HepG2 (cell line): Measurements from ENCODE around the gene NAA25. TPM values are rescaled to one million over a fixed set of nuclear protein-coding genes. Genes with fewer than 3 reads are reported as not detected.

Source experiments
- ARID3A ChIP-seq: IDR thresholded peaks from 2 replicates; pipeline ENCODE4 v1.6.1; 2012; ENCODE audit warnings: low read depth, low read length, improper control_type of control experiment
- ERF ChIP-seq: IDR thresholded peaks from 2 replicates; pipeline ENCODE4 v1.6.1; 2018; ENCODE audit warnings: missing biosample characterization, missing genetic modification reagents
- GATAD2A ChIP-seq: IDR thresholded peaks from 2 replicates; pipeline ENCODE4 v1.6.1; 2016
- KLF16 ChIP-seq, 2 experiments: sonication (generic) in 1 of 2; formaldehyde crosslinking in 1 of 2; IDR thresholded peaks; 2 replicates each; pipeline versions ENCODE4 v1.6.1 to v1.8.0; 2016 to 2023; ENCODE audit warnings: missing genetic modification reagents in 2 of 2, missing compliant biosample characterization in 1 of 2
- MED8 ChIP-seq: sonication (generic); formaldehyde crosslinking; IDR thresholded peaks from 2 replicates; pipeline ENCODE4 v1.8.1; 2023; ENCODE audit warnings: mild to moderate bottlenecking, missing genetic modification reagents; ENCODE audit not compliant: insufficient replicate concordance
- RARA ChIP-seq: IDR thresholded peaks from 2 replicates; pipeline ENCODE4 v1.6.1; 2016; ENCODE audit warnings: missing genetic modification reagents, missing compliant biosample characterization
- RXRA ChIP-seq: sonication (generic); formaldehyde crosslinking; IDR thresholded peaks from 2 replicates; pipeline ENCODE4 v1.5.1; 2020; ENCODE audit warnings: missing genetic modification reagents
- SETDB1 ChIP-seq: sonication (generic); formaldehyde crosslinking; IDR thresholded peaks from 2 replicates; pipeline ENCODE4 v1.5.1; 2020; ENCODE audit warnings: missing genetic modification reagents, mild to moderate bottlenecking, borderline replicate concordance
- SNAPC2 ChIP-seq: sonication (generic); formaldehyde crosslinking; IDR thresholded peaks from 2 replicates; pipeline ENCODE4 v1.8.1; 2022; ENCODE audit warnings: mild to moderate bottlenecking, missing genetic modification reagents
- SOX13 ChIP-seq, 3 experiments: fragments of 450-650 bp in 1 of 3; sonication (generic) in 1 of 3; formaldehyde crosslinking in 1 of 3; IDR thresholded peaks in 2 of 3; conservative IDR thresholded peaks in 1 of 3; 2 replicates each; pipeline versions ENCODE4 v1.5.0 to v1.6.1; 2016 to 2020; ENCODE audit warnings: antibody characterized with exemption in 1 of 3, mild to moderate bottlenecking in 1 of 3, missing compliant biosample characterization in 1 of 3, missing genetic modification reagents in 1 of 3, moderate library complexity in 1 of 3
- SRY ChIP-seq: sonication (generic); formaldehyde crosslinking; IDR thresholded peaks from 2 replicates; pipeline ENCODE4 v1.8.0; 2022; ENCODE audit warnings: mild to moderate bottlenecking, missing genetic modification reagents
- SSRP1 ChIP-seq: IDR thresholded peaks from 2 replicates; pipeline ENCODE4 v1.6.1; 2016; ENCODE audit warnings: control low read depth
- ZBTB39 ChIP-seq: sonication (generic); formaldehyde crosslinking; IDR thresholded peaks from 2 replicates; pipeline ENCODE4 v1.5.0; 2020; ENCODE audit warnings: missing genetic modification reagents
- ZNF577 ChIP-seq: sonication (generic); formaldehyde crosslinking; IDR thresholded peaks from 2 replicates; pipeline ENCODE4 v1.4.0; 2020; ENCODE audit warnings: mild to moderate bottlenecking, low read depth, missing genetic modification reagents, borderline replicate concordance
- ZSCAN21 ChIP-seq: sonication (generic); formaldehyde crosslinking; IDR thresholded peaks from 2 replicates; pipeline ENCODE4 v1.8.0; 2022; ENCODE audit warnings: mild to moderate bottlenecking, missing genetic modification reagents, moderate library complexity, borderline replicate concordance
- polyA plus RNA-seq, 8 experiments: library from polyadenylated mRNA; depleted of rRNA in 3 of 8; stranded (reverse) in 7 of 8; unstranded in 1 of 8; fragments of >200 nt; fragmentation: Illumina TruSeq in 4 of 8; extraction: Trizol in 4 of 8; gene quantifications; 2 replicates each; pipeline versions ENCODE4 v1.2.1 to v1.2.3, GENCODE V29; 2011 to 2016; ENCODE audit warnings: low read depth in 4 of 8, missing spikeins in 1 of 8, mixed read lengths in 1 of 8; ENCODE audit not compliant: insufficient read depth in 1 of 8
- total RNA-seq, 5 experiments: library from RNA; depleted of rRNA; stranded (reverse); fragments of >200 nt; fragmentation: Illumina TruSeq; extraction: Trizol; gene quantifications; 2 replicates each; pipeline ENCODE4 v1.2.3, GENCODE V29; 2016; ENCODE audit warnings: low read depth in 1 of 5
- TF ChIP-seq, protein P1 (sequence below): IDR thresholded peaks from 2 replicates; pipeline ENCODE4 v1.6.1; 2018; ENCODE audit warnings: missing genetic modification reagents, mild to moderate bottlenecking, missing compliant biosample characterization
- TF ChIP-seq, protein P2 (sequence below): sonication (generic); formaldehyde crosslinking; IDR thresholded peaks from 2 replicates; pipeline ENCODE4 v1.8.0; 2022; ENCODE audit warnings: mild to moderate bottlenecking, missing genetic modification reagents, moderate library complexity
- TF ChIP-seq, protein P3 (sequence below): sonication (generic); formaldehyde crosslinking; IDR thresholded peaks from 2 replicates; pipeline ENCODE4 v1.8.1; 2023; ENCODE audit warnings: mild to moderate bottlenecking, missing genetic modification reagents
- TF ChIP-seq, protein P4 (sequence below): sonication (generic); formaldehyde crosslinking; IDR thresholded peaks from 2 replicates; pipeline ENCODE4 v1.5.0; 2020; ENCODE audit warnings: missing genetic modification reagents, mild to moderate bottlenecking, borderline replicate concordance

The NAA25 gene
- total and polyA plus RNA-seq, 2 of the 13 experiments (the other 11 are each of a cell fraction or from before 2014, with no cell fraction given): 11.4 to 32.0 TPM

DNA sequence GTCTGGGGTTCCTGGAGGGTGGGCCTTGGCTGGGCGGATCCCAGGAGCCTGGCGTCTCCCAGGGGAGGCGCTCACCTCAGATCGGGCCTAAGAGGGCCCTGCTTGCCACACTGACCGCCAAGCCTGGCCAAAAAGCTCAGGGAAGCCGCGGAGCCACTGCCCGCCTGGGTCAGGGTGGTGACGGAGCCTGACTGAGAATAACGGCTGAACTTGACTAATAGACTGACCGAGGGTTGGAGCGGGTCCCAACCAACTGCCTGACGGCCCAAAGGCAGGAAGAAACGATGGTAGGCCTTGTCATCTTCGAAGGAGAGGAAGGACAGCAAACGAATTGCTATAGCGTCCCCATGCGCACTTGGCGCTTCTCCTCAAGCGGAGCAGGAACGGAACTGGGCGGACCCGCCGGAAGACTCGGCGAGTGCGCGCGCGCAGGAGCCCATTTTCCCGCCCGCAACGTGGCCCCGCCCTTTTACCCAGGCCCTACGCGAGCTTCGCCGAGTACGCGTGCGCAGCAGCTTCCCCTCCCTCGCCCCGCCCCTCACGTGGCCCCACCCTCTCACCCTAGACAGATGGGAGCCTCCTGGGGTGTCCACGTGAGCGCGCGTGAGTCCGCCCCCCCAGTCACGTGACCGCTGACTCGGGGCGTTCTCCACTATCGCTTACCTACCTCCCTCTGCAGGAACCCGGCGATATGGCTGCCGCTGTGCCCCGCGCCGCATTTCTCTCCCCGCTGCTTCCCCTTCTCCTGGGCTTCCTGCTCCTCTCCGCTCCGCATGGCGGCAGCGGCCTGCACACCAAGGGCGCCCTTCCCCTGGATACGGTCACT lies 95.6 kb downstream of the NAA25 start, which contains the start of the genes ERP29 and TMEM116 (continued):
- TF ChIP-seq KLF16 (CRISPR knock-in tag; IDR thresholded peaks at IDR 0.05): peak; percentile 81; a peak in 1 of 4 replicates
- no peak for TF ChIP-seq ZBTB39 (CRISPR knock-in tag)
- TF ChIP-seq, protein P1, sequence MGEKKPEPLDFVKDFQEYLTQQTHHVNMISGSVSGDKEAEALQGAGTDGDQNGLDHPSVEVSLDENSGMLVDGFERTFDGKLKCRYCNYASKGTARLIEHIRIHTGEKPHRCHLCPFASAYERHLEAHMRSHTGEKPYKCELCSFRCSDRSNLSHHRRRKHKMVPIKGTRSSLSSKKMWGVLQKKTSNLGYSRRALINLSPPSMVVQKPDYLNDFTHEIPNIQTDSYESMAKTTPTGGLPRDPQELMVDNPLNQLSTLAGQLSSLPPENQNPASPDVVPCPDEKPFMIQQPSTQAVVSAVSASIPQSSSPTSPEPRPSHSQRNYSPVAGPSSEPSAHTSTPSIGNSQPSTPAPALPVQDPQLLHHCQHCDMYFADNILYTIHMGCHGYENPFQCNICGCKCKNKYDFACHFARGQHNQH (CRISPR knock-in tag): no peak; the same call in 1 of the 2 replicates
- no peak for TF ChIP-seq SSRP1
- no peak; the same call in 1 of the 2 replicates for TF ChIP-seq SETDB1
- TF ChIP-seq ARID3A: no peak
- TF ChIP-seq, protein P2, sequence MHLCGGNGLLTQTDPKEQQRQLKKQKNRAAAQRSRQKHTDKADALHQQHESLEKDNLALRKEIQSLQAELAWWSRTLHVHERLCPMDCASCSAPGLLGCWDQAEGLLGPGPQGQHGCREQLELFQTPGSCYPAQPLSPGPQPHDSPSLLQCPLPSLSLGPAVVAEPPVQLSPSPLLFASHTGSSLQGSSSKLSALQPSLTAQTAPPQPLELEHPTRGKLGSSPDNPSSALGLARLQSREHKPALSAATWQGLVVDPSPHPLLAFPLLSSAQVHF (CRISPR knock-in tag): peak; percentile 18; the same call in 1 of the 2 replicates
- peak; percentile 73 for TF ChIP-seq ZSCAN21 (CRISPR knock-in tag)
- TF ChIP-seq MED8: peak; percentile 45
- no peak for TF ChIP-seq ZNF577
- no peak for TF ChIP-seq SOX13 (IDR thresholded peaks at IDR 0.05)
- peak in 1 of 2 experiments; percentile 3; a peak in 2 of 4 replicates for TF ChIP-seq SOX13 (CRISPR knock-in tag; conservative IDR thresholded peaks at IDR 0.05 in 1 of 2, IDR thresholded peaks at IDR 0.05 in 1 of 2)
- TF ChIP-seq RARA (CRISPR knock-in tag): peak; percentile 57
- TF ChIP-seq SRY (CRISPR knock-in tag): peak; percentile 68; the same call in 1 of the 2 replicates
- TF ChIP-seq, protein P3, sequence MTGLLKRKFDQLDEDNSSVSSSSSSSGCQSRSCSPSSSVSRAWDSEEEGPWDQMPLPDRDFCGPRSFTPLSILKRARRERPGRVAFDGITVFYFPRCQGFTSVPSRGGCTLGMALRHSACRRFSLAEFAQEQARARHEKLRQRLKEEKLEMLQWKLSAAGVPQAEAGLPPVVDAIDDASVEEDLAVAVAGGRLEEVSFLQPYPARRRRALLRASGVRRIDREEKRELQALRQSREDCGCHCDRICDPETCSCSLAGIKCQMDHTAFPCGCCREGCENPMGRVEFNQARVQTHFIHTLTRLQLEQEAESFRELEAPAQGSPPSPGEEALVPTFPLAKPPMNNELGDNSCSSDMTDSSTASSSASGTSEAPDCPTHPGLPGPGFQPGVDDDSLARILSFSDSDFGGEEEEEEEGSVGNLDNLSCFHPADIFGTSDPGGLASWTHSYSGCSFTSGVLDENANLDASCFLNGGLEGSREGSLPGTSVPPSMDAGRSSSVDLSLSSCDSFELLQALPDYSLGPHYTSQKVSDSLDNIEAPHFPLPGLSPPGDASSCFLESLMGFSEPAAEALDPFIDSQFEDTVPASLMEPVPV (CRISPR knock-in tag): peak; percentile 92
- TF ChIP-seq ERF: peak; percentile 55
- TF ChIP-seq, protein P4, sequence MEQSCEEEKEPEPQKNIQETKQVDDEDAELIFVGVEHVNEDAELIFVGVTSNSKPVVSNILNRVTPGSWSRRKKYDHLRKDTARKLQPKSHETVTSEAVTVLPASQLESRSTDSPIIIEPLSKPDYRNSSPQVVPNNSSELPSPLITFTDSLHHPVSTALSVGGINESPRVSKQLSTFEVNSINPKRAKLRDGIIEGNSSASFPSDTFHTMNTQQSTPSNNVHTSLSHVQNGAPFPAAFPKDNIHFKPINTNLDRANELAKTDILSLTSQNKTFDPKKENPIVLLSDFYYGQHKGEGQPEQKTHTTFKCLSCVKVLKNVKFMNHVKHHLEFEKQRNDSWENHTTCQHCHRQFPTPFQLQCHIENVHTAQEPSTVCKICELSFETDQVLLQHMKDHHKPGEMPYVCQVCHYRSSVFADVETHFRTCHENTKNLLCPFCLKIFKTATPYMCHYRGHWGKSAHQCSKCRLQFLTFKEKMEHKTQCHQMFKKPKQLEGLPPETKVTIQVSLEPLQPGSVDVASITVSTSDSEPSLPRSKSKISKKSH: peak; percentile 37
- TF ChIP-seq GATAD2A: peak; percentile 23
- no peak; the same call in 1 of the 2 replicates for TF ChIP-seq SNAPC2 (CRISPR knock-in tag)
- peak; percentile 12; the same call in 1 of the 2 replicates for TF ChIP-seq RXRA (CRISPR knock-in tag)
